HG02884 (cell line): ENCODE data around the gene TBXAS1.

Source experiments
- ATAC-seq: cut with Tn5 transposase; IDR thresholded peaks from one replicate; pipeline ENCODE4 v1.9.1; 2021; ENCODE audit warnings: mild to moderate bottlenecking, moderate library complexity; ENCODE audit not compliant: unreplicated experiment

TBXAS1 gene

GRCh38 chr7:139829025-139829774 lies at the start of gene TBXAS1:
Gene TBXAS1 (plus strand): TSS chr7:139829264. CDS start chr7:139829391, 127 bp downstream.
- ATAC-seq = peak; percentile 61

DNA sequence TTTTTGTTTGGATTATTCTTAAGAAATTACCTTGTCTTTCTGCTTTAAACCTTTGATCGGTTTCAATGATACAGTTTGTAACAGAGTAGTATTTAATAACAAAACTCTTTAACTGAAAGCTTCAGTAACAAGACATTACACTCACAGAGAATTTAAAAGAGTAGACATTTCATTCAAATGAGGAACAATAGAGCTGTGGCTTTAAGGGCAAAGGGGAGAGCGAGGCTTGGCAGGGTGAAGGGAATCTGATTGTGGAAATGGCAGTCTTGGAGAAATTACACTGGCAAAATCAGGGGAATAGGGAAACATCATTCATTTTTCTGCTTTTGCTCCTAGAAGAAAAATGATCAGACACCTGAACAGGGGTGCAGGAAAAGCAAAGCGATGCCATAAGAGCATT lies 46.1 kb upstream of the TBXAS1 start:
- no peak for ATAC-seq

DNA sequence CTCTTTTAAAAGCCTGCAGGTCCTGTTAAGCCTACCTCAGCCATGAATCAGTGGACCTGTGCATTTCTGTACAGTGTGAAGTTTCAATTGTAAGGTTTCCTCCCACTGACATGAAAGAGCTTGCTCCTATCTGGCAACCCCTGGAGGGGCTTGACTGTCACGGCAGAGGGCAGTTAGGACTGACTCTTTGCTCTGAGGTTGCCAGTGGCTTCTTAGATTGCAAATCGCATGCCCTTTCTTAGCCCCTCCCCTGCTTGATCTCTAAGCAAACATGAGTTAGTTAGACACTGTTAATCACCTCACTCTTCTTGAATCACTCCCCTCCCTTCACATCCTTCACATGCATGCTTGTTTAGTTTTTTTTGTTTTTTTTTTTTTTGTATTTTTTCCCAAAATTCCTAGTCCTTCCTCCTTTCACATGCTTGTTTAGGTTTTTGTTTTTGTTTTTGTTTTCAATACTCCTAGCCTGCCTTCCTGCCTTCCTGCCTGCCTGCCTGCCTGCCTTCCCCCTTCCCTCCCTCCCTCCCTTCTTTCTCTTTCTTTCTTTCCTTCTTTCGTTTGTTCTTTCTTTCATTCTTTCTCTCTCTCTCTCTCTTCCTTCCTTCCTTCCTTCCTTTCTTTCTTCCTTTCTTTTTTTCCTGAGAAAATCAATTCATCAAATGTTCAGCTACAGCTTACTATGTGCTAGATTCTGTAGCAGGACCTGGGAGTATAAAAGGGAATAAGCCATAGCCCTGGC lies 45.2 kb upstream of the TBXAS1 start:
- no peak for ATAC-seq

DNA sequence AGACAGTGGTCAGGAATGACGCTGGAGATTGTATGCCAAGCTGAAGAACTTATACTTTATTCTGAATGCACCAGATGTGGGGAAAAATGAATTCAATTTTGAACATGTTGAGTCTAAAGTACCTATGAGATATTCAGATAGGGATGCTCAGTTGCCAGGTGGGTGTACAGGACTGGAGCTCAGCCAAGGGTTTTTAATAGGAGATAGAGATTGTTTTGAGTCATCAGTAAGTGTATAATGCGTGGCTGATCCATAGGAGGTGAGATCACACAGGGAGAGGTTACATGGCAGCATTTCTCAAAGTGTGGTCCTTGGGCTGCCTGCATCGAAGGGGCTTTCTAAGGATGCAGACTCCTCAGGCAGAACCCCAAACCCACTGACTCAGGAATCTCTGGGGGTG lies 44.4 kb upstream of the TBXAS1 start:
- ATAC-seq = no peak

- no peak for ATAC-seq
These were observed 37.7 kb upstream of the TBXAS1 start for GRCh38 chr7:139791316-139791715.

- no peak for ATAC-seq
These were observed 31.5 kb upstream of the TBXAS1 start for GRCh38 chr7:139797607-139798006.

DNA sequence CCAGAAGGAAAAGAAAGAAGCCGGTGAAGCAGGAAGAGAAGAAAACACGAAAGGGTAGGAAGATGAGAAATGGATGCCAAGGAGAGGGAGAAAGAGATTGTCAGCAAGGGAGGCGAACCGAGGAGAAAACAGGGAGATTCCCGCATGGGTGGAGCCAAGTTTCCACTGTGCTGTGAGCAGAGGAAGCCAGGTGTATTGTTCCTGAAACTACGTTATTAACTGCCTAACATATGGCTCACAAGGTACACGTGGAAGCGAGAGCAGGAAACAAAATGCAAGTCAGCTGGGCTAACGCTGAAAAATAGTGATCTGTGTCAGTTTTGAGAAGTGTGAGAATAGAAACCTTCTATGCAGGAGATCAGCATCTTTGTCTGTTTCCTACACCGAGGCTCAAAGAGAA lies 30.8 kb upstream of the TBXAS1 start:
- ATAC-seq = peak; percentile 74

GRCh38 chr7:139798892-139799291 lies 30.2 kb upstream of the TBXAS1 start:
- no peak for ATAC-seq

GRCh38 chr7:139799586-139799985 lies 29.5 kb upstream of the TBXAS1 start:
- ATAC-seq = no peak

DNA sequence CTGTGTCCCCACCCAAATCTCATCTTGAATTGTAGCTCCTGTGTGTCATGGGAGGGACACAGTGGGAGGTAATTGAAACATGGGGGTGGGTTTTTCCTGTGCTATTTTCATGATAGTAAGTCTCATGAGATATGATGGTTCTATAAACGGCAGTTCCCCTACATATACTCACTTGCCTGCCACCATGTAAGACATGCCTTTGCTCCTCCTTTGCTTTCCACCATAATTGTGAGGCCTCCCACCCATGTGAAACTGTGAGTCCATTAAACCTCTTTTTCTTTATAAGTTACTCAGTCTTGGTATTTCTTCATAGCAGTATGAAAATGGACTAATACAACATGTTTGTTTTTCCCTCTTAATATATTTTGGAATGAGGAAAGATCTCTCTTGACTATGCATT lies 24.5 kb upstream of the TBXAS1 start:
- ATAC-seq = no peak

GRCh38 chr7:139807009-139807408 lies 22.1 kb upstream of the TBXAS1 start:
- no peak for ATAC-seq

DNA sequence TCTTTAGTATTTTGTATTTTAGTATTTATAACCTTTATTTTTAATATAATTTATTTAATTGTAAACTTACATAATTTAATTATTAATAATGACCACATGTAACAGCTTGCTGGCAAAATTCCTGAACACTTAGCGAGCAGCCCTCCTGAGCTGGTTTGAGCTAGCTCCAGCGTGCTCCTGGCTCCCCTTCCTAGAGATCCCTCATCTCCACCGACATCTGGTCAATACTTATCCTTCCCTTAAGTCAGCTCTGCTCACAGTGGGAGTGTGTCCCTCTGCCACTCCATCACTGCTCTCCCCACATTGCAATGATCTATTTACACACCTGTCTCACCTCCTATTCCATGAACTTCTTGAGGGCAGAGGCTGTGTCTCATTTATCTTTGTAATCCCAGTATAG lies 20.6 kb upstream of the TBXAS1 start:
- ATAC-seq = no peak

- no peak for ATAC-seq
These were observed 20.1 kb upstream of the TBXAS1 start for GRCh38 chr7:139808846-139809442.

DNA sequence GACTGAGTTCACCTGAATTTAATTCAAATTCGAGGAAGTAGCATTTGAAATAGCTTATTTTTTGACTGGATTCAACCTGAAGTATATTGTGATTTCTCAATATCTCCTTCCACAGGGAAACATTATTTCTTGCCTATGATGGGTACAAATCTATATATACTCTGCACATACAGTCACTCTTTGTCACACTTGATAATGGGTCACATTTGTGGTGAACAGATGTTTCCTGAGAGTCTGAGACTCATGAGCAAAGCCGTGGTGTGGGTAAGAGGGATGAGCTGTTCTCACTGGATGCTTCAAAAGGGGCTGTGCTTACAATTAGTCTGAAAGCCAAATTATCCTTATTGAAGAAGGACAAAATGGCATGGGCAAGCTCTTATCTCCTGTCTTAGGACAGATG lies 18.0 kb upstream of the TBXAS1 start:
- no peak for ATAC-seq

DNA sequence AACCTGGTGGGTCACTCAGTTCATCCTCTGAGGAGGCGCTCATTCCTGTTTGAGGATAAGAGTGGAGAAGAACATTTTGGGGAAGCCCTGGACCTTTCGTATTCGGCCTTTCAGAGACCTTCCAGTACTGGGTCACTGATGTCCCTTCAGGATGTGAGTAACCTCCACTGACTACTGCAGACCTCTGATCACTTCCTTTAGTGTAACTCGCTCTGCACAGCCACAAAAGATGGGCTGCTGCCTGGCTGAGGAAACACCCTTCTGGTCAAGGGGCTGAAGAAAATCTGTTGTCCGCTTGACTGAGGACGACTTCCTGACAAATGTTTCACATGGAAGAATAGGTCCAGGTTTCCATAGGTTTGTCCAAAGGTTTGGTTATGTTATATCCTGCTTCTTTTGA lies 15.9 kb upstream of the TBXAS1 start:
- ATAC-seq = no peak

DNA sequence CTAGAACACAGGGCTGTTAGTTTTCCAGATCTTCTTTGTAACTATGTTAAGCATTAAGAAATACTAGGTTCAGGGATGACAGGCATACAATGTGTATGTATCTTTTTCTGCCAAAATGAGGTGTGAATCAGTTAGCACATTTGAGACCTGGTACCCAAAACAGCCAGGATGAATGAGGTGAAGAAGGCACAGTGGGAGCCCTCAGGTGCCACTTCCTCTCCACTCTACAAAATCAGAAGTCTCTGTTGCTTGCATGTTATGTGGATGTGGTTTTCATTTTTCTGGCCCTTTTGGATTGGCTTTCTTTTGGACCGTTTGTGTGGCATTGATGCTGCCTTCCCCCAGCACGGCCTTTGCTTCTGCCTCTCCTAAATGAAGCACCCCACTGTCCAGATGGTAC lies 15.4 kb upstream of the TBXAS1 start:
- no peak for ATAC-seq

- no peak for ATAC-seq
These were observed 11.8 kb upstream of the TBXAS1 start for GRCh38 chr7:139817249-139817648.

DNA sequence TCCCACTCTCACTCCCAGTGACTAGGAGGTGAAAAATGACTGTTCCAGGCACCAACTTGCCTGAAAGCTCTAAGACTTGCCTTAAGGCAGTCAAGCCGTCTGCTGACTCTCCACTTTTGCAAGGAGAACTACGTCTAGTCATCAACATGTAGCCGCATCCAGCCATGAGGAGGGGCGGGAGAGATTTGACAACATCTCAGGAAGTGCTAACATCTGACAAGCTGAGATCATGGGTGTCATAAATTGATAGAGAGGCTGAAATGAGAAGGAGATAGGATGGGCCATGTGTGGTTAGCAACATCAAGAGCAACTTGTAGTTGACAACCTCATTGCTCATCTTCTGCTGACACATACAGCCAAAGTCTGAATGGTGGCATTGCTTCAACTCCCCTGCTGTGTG lies 9.0 kb upstream of the TBXAS1 start:
- no peak for ATAC-seq

- ATAC-seq = no peak
These were observed 7.5 kb upstream of the TBXAS1 start for GRCh38 chr7:139821349-139822105.

DNA sequence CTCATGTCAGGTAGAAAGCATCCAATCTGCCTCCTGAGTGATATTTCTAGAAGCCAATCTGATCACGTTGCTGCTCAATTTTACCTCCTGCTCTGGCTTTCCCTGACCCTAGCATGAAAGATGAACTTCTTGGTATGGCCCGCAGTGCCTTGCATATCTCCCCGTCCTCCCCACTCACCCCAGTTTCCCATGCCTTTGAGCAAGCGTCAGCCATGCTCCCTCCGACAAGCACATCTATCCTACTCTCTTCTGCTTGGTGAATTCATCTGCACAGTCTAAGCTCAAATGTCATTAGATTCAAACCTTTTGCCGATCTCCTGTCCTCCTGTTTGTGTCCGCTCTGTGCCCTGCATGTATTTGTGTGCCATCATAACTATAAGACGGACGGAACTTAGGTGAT lies 6.2 kb upstream of the TBXAS1 start:
- no peak for ATAC-seq

DNA sequence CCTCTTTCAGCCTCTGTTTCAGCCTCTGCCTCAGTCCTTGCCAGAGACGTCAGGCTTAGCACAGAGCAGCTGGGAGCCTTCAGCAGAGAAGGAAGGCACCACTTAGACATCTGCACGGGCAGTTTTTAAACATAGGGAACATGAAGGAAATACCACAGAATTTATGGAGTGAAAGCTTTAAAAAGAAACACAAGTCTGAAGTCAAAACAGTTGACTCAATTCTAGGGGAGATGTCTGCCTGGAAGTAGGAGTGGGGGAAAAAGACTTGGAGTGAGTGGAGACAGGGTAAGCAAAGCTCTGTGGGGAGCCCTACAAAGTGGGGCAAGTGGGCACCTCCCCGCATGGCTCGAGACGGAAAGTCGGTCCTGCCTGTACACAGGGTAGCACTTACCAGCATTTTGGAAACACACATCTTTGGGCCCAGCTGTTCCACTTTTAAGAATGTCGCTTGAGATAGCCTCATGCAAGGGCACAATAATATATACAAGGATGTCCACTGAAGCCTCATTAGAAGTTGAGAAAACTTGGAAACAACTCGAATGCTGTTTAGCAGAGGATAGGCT lies 5.0 kb upstream of the TBXAS1 start:
- no peak for ATAC-seq
